ENCODE results near the gene USH2A. TPM values are rescaled to one million over a fixed set of nuclear protein-coding genes. Genes with fewer than 3 reads are reported as not detected.

Gene USH2A
- total RNA-seq, 4 donors from 2014 or later: 0.03 to 0.25 TPM; not detected in 2

DNA sequence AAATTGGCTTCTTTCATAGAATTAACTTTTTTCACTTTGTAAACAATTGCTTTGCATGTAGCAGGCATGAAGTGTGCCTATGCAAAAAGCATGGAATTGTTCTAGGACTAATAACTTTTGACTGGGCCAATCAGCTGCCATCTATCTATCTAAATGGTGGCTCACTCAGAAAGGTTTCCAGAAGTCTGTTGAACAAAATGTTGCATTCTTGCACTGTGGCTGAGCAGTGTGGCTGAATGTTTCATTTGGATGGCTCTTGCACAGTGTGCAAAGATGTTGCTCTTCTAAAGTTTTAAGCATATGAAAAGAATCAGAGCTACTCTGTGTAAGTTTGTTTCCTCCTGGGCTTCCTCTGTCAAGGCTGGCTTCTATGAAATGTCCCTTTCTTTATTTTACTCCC lies 642.6 kb downstream of the USH2A start:
- DNase-seq (ENCODE audit: low spot score in 2 of 2): no peak
- no peak overlapping the region for H3K4me3 ChIP-seq (ENCODE audit: low read depth, poor library complexity, severe bottlenecking)
- intact Hi-C loops (cut with DNase I; ENCODE audit: low total_unique reads): no loop called here
- no peak for TF ChIP-seq POLR2A (IDR thresholded peaks at IDR 0.05)
- TF ChIP-seq, protein P1, sequence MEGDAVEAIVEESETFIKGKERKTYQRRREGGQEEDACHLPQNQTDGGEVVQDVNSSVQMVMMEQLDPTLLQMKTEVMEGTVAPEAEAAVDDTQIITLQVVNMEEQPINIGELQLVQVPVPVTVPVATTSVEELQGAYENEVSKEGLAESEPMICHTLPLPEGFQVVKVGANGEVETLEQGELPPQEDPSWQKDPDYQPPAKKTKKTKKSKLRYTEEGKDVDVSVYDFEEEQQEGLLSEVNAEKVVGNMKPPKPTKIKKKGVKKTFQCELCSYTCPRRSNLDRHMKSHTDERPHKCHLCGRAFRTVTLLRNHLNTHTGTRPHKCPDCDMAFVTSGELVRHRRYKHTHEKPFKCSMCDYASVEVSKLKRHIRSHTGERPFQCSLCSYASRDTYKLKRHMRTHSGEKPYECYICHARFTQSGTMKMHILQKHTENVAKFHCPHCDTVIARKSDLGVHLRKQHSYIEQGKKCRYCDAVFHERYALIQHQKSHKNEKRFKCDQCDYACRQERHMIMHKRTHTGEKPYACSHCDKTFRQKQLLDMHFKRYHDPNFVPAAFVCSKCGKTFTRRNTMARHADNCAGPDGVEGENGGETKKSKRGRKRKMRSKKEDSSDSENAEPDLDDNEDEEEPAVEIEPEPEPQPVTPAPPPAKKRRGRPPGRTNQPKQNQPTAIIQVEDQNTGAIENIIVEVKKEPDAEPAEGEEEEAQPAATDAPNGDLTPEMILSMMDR (IDR thresholded peaks at IDR 0.05): no peak

DNA sequence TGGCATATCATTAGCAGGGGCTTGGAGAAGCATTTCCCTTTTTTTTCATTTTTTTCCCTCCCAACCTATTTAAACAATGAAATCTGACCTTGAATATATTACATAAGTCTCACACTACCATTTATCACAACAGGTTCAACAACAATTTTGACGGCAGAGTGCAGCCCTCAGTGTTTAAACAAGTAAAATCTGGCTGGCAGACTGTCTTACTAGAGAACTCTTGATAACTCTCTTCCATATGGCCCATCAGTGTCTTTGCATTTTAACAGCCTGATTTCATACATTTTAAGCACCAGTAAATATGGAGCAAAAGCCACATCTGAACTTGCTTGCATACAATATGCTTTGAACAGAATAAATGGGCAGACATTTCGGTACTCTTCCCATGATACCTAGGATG lies 643.1 kb downstream of the USH2A start:
- DNase-seq (ENCODE audit: low spot score in 2 of 2): no peak
- 51 to 55% methylated on average over 2 of the region's 2 CpGs for WGBS, 2 donors
- intact Hi-C loops (cut with DNase I; ENCODE audit: low total_unique reads): no loop called here
- no peak overlapping the region for H3K4me3 ChIP-seq (ENCODE audit: low read depth, poor library complexity, severe bottlenecking)
- TF ChIP-seq POLR2A (IDR thresholded peaks at IDR 0.05): no peak
- TF ChIP-seq, protein P1 (IDR thresholded peaks at IDR 0.05): no peak

DNA sequence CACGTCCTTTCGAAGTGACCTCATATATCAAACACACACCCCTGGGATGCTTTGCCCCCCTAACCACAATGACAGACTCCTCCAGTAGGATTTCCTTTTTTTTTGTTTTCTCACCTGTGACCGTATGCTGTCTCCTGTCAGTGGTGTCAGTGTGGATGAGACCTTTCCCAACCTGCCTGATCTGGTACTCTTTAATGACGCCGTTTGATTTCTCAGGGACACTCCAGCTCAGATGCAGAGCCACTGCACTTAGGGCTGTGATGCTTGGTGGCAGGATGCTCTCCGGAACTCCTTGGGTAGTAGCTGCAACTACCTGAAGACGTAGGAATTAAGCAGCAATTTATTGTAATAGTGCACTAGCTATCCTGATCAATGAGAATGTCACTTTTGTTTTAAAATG lies 643.5 kb downstream of the USH2A start:
- 77 to 78% methylated on average over 7 of the region's 7 CpGs for WGBS, 2 donors
- TF ChIP-seq, protein P1 (IDR thresholded peaks at IDR 0.05): no peak
- no peak for TF ChIP-seq POLR2A (IDR thresholded peaks at IDR 0.05)
- intact Hi-C loops (cut with DNase I; ENCODE audit: low total_unique reads): no loop called here
- no peak for DNase-seq (ENCODE audit: low spot score in 2 of 2)
- H3K4me3 ChIP-seq (ENCODE audit: low read depth, poor library complexity, severe bottlenecking): no peak overlapping the region

DNA sequence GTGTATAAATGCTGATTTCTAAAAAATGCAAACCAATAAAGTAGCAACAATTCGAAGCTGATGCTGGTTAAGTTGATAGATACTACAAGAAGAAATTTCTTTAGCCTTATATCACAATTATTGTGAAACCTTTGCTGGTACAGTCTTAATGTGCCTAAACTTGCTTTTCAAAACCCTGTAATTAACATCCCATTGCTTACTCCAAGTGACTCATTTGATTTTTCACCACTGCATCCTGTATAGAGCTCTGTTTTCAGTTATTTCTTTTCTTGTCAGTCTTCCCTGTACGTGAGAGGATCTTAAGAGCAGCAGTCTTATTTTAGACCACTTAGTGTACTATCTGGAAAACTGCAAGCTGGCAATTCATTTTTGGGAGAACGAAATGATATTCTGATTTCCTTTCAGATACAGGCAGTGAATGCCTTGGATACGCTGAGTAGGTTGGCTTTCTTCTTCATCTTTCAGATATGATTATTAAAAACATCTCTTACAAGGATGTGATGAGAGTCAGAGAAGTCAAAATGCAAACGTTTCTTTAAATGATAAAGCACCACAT lies 645.8 kb downstream of the USH2A start:
- no peak for DNase-seq (ENCODE audit: low spot score in 2 of 2)
- TF ChIP-seq POLR2A (IDR thresholded peaks at IDR 0.05): no peak
- TF ChIP-seq, protein P1 (IDR thresholded peaks at IDR 0.05): no peak
- intact Hi-C loops (cut with DNase I; ENCODE audit: low total_unique reads): no loop called here
- H3K4me3 ChIP-seq (ENCODE audit: low read depth, poor library complexity, severe bottlenecking): no peak overlapping the region
- WGBS, 2 donors: 46 to 61% methylated on average over 5 of the region's 5 CpGs

DNA sequence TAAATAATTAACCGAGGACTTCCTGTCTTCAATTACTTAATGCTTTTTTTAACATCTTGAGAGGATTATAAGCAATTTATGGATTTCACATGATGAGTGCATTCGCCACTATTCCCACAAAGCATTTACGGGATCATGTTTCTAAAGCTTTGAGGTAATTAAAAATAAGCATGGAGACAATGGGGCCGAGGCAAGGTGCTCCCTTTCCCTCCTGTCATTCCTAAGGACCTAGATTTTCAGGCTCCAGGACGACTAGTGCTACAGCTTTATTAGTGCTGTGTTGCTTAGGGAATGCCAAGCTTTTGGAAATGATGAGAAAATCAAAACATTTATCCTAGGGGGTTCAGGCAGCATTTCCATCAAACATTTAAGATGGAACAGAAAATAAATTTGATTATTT lies 646.9 kb downstream of the USH2A start:
- intact Hi-C loops (cut with DNase I; ENCODE audit: low total_unique reads): no loop called here
- no peak for TF ChIP-seq POLR2A (IDR thresholded peaks at IDR 0.05)
- TF ChIP-seq, protein P1 (IDR thresholded peaks at IDR 0.05): no peak
- no peak for DNase-seq (ENCODE audit: low spot score in 2 of 2)
- no peak overlapping the region for H3K4me3 ChIP-seq (ENCODE audit: low read depth, poor library complexity, severe bottlenecking)
- 61 to 67% methylated on average over 5 of the region's 5 CpGs for WGBS, 2 donors

DNA sequence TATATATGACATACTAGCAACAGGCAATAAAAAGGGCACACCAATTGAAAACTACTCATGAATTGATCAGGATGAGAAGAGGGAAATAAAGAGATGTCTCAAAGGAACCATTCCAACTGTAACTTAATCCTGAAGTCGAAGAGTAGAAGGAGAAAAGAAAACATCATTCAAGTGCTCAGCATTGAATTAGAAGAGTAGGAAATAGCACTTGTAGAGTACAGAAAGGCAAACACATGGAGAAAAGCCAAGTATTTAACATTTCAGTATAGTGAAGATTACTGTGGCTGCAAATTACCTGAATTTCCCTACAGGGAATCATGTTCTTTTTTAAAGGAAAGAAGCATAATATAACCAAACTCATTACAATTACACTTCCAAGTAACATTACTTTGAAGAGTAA lies 651.1 kb downstream of the USH2A start:
- no peak for DNase-seq (ENCODE audit: low spot score in 2 of 2)
- 62 to 67% methylated on average over 1 of the region's 1 CpG for WGBS, 2 donors
- TF ChIP-seq, protein P1 (IDR thresholded peaks at IDR 0.05): no peak
- TF ChIP-seq POLR2A (IDR thresholded peaks at IDR 0.05): no peak
- intact Hi-C loops (cut with DNase I; ENCODE audit: low total_unique reads): no loop called here
- H3K4me3 ChIP-seq (ENCODE audit: low read depth, poor library complexity, severe bottlenecking): no peak overlapping the region

Data from lower leg skin (tissue), 4 donors.